Stimulated activated memory B cell treated with anti-CD40 and anti-IgM and Interleukin-4, amounts not matched to agents 10 μg/mL and 1 μg/mL and 100 μg/mL, for 72 hours (primary cell): ENCODE results near the gene RPL10A.

ENCODE experiments used
- ATAC-seq: fragments of 150-1000 bp; cut with Tn5 transposase; 2 replicates; pipeline ENCODE4 v1.10.0; 2021
- H3K27ac Mint-ChIP-seq: one replicate; pipeline ENCODE4 v1.8.0; 2022; ENCODE audit warnings: mild to moderate bottlenecking, mixed read lengths
- H3K27me3 Mint-ChIP-seq: one replicate; pipeline ENCODE4 v1.8.0; 2022; ENCODE audit warnings: mixed read lengths
- H3K36me3 Mint-ChIP-seq: one replicate; pipeline ENCODE4 v1.8.0; 2022; ENCODE audit warnings: mixed read lengths
- H3K4me1 Mint-ChIP-seq: one replicate; pipeline ENCODE4 v1.8.0; 2022; ENCODE audit warnings: mixed read lengths
- H3K4me3 Mint-ChIP-seq: one replicate; pipeline ENCODE4 v1.8.0; 2022; ENCODE audit warnings: mild to moderate bottlenecking, moderate library complexity, mixed read lengths
- H3K9me3 Mint-ChIP-seq: one replicate; pipeline ENCODE4 v1.8.0; 2022; ENCODE audit warnings: mixed read lengths

RPL10A gene

DNA sequence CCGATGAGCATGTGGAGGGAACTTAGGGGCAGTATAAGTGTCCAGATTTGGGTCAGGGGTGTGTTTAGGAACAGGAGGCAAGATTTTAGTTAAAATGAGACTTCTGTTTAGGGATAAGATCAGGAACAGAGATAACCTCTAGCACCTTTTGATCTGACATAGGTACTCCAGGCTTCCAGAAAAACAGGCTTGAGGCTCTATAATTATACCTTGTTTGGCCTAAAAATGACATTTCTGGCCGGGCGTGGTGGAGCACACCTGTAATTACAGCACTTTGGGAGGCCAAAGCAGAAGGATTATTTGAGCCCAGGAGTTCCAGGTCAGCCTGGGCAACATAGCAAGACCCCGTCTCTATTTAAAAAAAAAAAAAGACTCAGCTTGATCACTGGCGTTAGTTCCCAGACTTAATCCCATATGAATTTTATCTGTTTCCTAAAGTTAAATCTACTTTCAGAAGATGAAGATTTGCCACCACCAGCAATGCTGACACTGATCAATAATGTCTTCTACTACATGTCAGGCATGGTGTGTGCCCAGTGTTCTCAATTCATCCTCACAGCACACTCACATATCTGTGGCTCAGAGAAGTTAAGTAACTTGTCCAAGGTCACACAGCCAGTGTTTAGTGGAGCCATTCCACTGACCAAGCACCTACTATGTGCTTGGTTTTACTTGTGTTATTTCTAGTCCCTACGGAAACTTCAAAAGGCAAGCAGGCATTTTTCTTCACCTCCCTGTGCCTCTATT lies 50.5 kb downstream of the RPL10A start:
- H3K4me1 Mint-ChIP-seq = no peaks in the 10 kb centered on the region
- H3K27ac Mint-ChIP-seq = no peak overlapping the region
- H3K9me3 Mint-ChIP-seq = no peaks in the 10 kb centered on the region
- H3K27me3 Mint-ChIP-seq = peaks cover 31% of the 10 kb centered on the region
- no peaks in the 10 kb centered on the region for H3K36me3 Mint-ChIP-seq
- no peak overlapping the region for H3K4me3 Mint-ChIP-seq
- no peak for ATAC-seq

DNA sequence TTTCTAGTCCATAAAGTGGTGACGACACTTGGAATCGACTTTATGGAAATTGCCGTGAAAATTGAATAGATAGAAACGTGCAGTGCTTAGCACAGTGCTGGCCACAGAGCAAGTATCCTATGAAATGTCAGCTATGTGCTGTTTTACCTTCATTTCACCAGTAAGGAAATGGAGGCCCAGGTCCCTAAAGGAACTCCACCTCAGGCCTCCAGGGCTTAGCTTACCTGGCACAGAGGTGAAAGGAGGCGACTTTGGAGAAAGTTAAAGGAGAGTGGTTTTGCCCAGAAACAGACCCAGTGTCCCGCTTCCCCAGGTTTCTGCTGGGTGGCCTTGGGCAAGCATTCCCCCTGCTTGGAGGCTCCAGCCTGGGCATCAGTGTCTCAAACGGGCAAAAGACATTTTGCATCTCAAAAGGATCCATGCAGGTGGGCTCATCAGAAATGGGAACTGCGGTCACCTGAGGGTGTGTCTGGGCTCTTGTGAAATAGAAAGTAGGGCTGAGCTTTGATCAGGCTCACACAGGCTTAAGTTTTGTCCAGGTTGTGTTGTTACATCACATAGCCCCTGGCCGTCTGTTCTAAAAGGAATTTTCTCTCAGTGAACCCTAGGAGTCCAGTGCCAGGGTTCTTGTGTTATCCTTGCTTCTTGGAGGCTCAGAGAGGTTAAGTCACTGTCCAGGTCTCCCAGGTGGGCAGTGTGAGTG lies 51.3 kb downstream of the RPL10A start:
- Mint-ChIP-seq H3K27ac (no peak overlapping the region), H3K27me3 (peaks cover 24% of the 10 kb centered on the region), H3K36me3 (no peaks in the 10 kb centered on the region), H3K4me3 (no peak overlapping the region), H3K9me3 (no peaks in the 10 kb centered on the region), H3K4me1 (no peaks in the 10 kb centered on the region)
- no peak for ATAC-seq
